ENCODE data around the gene KMT2D.

KMT2D gene

DNA sequence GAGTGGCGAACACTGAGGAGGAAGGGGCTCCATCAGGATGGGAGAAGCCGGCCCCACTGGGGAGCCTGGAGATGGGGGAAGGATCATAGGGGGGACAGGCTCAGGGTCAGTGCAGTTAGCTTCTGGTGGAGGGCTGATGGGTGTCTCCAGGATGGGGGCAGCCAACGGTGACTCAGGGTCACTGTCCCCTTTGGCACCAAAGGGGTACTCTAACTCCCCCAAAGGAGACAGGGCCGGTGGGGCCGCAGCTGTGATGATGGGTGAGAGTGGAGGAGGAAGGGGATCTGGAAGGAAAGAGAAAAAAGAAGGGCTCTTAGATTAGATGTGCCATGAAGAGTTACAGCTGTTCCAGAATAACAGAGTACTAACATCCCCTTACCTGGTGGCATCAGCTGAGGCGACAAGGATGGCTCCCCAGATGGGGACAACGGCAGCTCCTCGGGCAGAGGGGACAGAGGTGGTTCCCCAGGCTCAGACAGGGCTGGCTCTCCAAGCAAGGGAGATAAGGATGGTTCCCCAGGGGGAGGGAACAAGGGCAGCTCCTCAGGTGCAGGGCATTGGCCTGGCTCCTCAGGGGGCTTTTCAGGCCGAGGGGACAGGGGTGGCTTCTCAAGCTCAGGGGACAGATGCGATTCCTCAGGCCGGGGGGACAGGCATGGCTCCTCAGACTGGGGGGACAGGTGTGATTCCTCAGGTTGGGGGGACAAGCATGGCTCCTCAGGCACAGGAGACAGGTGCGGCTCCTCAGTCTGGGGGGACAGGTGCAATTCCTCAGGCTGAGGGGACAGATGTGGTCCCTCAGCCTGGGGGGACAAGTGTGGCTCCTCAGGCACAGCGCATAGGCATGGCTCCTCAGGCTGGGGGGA, 9.9 kb downstream of the KMT2D start:
- no peak for DNase-seq

- no peak for DNase-seq
Measured at GRCh38 chr12:49049566-49050224, 10.9 kb downstream of the KMT2D start.

- no peak for DNase-seq
Measured at GRCh38 chr12:49048953-49049352, 11.6 kb downstream of the KMT2D start.

GRCh38 chr12:49046129-49046895, 14.3 kb downstream of the KMT2D start:
- no peak for DNase-seq

GRCh38 chr12:49044660-49045059, 15.9 kb downstream of the KMT2D start:
- no peak for DNase-seq

DNA sequence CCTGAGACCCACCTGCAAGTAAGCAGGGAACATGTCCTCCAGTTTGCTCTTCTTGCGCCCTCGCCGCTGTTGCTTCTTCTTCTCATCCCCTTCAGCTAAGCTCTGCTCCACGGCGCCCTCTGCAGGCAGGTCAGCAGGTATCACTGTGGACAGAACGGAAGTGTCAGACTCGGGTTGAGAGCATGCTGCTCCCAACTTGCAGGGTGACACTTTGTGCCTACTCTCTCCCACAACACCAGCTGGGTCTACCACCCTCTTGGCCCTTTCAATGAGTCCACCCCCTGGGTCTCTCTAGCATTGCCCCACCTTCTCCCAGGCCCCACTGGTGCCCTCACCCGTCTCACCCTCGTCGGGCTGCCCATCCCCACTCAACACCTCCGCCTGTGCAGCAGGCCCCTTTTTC, 16.7 kb downstream of the KMT2D start:
- DNase-seq: peak; percentile 85

DNA sequence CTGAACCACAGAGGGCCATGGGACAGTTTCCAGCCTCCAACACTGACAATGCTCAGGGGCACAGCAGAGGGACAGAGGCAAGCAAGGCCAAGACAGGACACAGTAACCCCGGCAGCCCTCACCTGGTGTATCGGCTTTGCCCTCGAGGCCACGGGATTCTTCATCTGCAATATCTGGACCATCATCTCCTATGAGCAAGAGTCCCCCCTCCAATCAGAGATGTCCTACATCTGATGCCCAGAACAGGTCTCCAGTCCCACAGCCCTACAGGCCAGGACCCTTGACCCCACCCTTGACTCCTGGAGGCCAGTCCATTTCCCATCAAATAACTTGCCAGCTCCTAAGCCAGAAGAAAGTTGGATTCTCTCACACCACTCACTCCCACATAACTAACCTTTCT, 17.4 kb downstream of the KMT2D start:
- no peak for DNase-seq

- no peak for DNase-seq
Measured at GRCh38 chr12:49041881-49042484, 18.6 kb downstream of the KMT2D start.

GRCh38 chr12:49041036-49041880, 19.3 kb downstream of the KMT2D start:
- DNase-seq: no peak

DNA sequence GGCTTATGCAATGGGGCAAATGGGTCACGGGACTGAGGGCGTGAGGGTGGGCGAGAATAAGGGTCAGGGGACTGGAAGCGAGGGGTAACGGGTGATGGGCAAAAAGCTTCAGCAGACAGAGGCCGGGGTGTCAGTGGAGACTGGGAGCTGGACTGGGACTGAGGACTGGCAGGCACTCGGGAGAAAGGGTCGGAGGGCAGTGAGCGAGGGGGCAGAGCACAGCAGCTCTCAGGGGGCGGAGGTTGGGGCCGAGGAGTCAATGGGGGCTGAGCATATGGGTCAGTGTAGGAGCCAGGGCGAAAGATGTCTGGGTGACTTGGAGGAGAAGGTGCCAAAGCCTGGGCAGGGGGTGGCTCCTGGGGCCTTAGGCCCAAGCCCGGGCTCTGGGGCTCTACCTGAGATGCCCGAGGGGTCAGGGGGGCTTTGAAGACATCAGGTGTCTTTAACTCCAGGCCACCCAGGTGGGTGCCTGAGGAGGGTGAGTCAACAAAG, 20.2 kb downstream of the KMT2D start:
- no peak for DNase-seq

DNA sequence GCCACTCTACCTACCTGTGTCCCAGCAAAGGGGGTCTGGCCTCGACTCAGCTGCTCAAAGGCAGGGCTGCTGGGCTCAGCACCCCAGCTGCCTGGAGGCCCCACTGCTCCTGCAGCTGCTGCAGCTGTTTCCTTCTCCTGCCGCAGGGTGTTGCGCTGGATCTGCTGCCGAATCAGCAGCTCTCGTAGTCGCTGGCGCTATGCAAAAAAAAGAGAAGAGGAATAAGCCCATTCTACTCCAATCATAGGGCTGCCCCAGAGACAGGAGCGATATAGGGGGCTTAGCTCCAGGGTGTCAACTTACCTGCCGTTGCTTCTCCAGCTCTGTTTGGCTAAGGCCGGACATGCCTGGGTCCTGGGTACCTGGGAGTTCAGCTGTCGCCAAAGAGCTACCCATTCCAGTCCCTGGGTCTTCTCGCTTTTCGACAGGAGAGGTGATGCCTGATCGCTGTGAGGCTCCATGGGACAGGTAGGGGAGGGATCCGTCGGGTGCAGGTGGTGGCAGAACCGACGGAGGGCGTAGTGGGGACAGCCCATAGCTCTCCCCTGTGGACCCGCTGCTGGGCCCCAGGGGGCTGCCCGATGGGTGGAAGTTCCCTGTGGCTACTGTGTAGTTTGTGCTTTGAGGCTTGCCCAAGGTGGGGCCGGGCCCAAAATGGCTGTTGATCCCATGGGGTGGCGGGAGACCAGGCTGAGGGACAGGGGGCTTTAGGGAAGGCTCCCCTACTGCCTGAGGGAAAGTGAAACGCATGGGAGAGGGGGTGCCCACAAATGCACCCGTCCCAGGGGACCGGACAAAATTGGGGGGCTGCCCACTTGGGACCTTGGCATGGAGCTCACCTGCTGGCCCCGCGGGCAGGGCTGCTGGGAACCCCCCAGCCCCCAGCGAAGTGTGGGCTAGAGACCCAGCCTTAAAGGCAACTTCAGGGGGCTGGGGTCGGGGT, 20.9 kb downstream of the KMT2D start:
- DNase-seq: no peak

DNA sequence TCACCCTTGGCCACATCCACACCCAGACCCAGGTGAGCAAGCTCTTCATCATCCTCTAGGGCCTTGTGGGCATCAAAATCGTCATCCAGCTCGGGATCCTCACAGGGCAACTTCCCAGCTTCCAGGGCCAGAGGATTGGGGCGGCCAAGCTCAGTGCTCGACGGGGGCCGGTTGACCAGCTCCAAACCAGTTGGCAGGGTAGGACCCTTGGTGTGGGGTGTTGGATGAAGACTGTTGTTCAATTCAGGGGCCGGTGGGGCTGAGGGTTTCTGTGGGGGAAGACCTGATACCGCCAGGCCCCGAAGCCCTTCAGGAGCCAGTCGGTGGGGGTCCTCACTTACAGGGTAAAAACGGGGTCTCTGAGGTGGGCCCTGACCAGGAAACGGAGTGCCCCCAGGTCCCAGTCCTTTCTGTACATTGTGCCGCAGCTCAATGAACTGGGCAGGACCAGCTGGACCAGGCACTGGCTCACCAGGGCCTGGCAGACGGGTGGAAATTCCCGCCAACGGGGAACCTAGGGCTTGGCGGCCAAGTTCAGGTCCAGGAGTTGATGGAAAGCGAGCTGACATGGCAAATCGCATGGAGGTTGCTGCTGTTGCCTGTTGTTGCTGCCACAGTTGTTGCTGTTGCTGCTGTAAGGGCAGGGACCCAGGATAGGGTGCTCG, 22.2 kb downstream of the KMT2D start:
- no peak for DNase-seq

DNA sequence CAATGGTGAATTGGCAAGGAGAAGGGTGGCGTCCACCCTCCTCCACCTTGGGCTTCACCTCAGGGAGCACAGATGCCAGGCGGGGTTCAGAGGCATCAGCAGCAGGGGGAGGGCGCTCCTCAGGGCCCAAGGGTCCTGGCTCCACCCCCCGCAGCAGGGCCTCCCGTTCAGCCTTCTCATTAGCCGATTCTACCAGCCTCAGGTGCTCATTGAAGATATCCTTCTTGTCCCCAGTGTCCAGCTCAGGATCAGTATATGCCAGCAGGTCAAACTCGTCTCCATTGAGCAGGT, 22.7 kb downstream of the KMT2D start:
- DNase-seq: no peak

DNA sequence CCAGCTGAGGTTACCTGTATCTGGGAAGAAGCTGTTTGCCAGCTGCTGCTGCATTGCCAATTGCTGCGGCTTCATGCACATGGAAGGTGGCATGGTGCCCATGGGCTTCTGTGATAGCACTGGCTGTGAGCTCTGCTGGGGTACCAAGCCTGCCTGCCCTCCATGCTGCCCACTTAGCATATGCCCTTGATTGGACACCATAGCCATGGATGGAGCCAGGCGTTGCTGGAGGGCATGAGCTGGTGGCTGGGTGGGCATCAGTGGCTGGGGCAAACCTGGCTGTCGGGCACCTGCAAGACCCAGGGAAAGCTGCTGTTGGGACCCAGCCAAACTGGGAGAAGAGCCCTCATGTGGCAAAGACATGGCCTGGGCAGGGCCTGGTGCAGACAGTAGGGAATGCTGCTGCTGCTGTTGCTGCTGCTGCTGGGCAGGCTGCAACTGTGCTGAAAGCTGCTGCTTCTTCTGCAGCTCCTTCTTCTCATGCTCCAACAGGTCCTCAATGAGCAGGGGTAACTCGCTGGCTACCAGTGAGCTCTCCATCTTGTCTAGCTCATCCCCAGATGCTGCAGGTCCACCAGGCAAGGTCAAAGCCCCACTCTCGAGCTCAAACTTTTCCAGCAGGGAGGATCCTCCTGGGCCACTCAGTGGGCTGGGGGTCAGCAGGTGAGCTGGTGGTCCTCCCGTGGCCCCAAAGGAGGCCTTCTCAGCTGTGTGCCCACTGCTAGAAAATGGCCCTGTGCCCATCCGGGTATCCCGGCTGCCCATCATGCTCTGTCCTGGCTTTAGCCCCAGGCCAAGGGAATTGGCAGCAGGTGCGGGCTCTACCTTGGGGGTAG, 23.3 kb downstream of the KMT2D start:
- no peak for DNase-seq

DNA sequence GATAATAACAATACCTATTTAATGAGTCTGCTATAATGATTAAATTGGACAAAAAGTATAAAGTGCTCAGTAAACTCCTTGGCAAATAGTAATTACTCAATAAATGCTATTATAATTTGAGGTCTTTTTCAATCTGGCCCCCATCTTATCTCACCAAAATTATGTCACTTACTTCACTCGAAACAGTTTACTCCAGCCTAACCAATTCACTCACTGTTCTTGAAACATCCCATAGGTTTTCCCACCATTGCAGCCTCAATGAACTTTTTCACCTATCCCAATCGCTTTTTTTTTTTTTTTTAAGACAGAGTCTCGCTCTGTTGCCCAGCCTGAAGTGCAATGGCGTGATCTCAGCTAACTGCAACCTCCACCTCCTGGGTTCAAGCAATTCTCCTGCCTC, 24.6 kb downstream of the KMT2D start:
- no peak for DNase-seq

- no peak for DNase-seq
Measured at GRCh38 chr12:49034286-49034622, 26.3 kb downstream of the KMT2D start.

DNA sequence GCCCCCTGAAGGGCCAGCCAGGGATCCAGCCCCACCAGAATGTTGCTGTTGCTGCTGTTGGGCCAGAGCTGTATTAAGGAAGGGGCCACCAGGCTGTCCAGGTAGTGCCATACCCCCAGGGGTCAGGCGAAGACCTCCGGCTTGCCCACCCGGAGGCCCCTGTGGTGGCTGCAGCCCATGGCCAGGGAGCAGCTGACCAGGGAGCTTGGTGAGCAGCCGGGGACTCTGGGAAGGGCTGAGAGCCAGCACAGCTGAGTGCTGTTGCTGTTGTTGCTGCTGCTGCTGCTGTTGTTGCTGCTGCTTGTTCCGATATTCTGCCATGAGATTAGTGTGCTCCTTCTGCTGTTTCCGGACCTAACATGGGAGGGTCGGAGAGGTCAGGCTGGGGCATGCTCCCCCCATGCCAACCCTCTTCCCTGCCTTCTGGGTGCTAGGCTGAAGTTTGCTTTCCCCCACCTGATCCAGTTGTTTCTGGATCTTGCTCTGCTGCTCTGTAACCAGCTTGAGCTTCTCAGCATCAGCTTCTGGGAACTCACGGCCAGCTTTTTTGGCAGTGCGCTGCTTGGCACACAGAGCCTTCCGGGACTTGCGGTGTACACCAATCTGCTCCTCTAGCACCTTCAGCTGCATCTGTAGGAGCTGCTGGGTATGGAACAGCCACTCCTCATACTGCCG, 26.8 kb downstream of the KMT2D start:
- no peak for DNase-seq

- no peak for DNase-seq
Measured at GRCh38 chr12:49032679-49033447, 27.7 kb downstream of the KMT2D start.
